ENCODE measurements around the gene CARD11. TPM values are rescaled to one million over a fixed set of nuclear protein-coding genes. Genes with fewer than 3 reads are reported as not detected.

Gene CARD11
- total and polyA plus RNA-seq, 8 donors: 0.31 to 6.2 (median 1.5) TPM

GRCh38 chr7:2967253-2967652 lies 76.4 kb downstream of the CARD11 start:
- ATAC-seq (no peak), DNase-seq (peak in 1 of 6 donors; percentile 6), FAIRE-seq (no peak)
- Histone ChIP-seq H3K9me3 (no peaks in the 10 kb centered on the region), H3K27ac (no peak overlapping the region), H3K27me3 (no peaks in the 10 kb centered on the region), H3K4me1 (no peaks in the 10 kb centered on the region), H3K4me3 (no peak overlapping the region), H3K36me3 (no peaks in the 10 kb centered on the region)
- TF ChIP-seq CTCF (IDR thresholded peaks at IDR 0.05): no peak
- intact Hi-C loops (cut with DNase I): no loop called here
- WGBS, 2 donors: 67 to 70% methylated on average over 7 of the region's 7 CpGs

GRCh38 chr7:2966466-2967078 lies 77.1 kb downstream of the CARD11 start:
- FAIRE-seq (no peak), ATAC-seq (no peak), DNase-seq (peak in 1 of 6 donors; percentile 7)
- 83 to 84% methylated on average over 11 of the region's 11 CpGs for WGBS, 2 donors
- H3K36me3 ChIP-seq: no peaks in the 10 kb centered on the region
- no peaks in the 10 kb centered on the region for H3K9me3 ChIP-seq
- no peaks in the 10 kb centered on the region for H3K4me1 ChIP-seq
- no peak overlapping the region for H3K4me3 ChIP-seq
- no peaks in the 10 kb centered on the region for H3K27me3 ChIP-seq
- TF ChIP-seq CTCF (IDR thresholded peaks at IDR 0.05): no peak
- intact Hi-C loops (cut with DNase I): no loop called here
- no peak overlapping the region for H3K27ac ChIP-seq

GRCh38 chr7:2965745-2966270 lies 77.9 kb downstream of the CARD11 start:
- DNase-seq (no peak), ATAC-seq (no peak), FAIRE-seq (no peak)
- no peak for TF ChIP-seq CTCF (IDR thresholded peaks at IDR 0.05)
- no peaks in the 10 kb centered on the region for H3K9me3 ChIP-seq
- H3K27me3 ChIP-seq: no peaks in the 10 kb centered on the region
- H3K4me1 ChIP-seq: no peaks in the 10 kb centered on the region
- H3K36me3 ChIP-seq: no peaks in the 10 kb centered on the region
- WGBS, 2 donors: 61 to 63% methylated on average over 1 of the region's 1 CpG
- H3K27ac ChIP-seq: no peak overlapping the region
- intact Hi-C loops (cut with DNase I): no loop called here
- H3K4me3 ChIP-seq: no peak overlapping the region

GRCh38 chr7:2965301-2965700 lies 78.4 kb downstream of the CARD11 start:
- H3K27me3 ChIP-seq: no peaks in the 10 kb centered on the region
- ATAC-seq (no peak), FAIRE-seq (no peak), DNase-seq (no peak)
- no peak for TF ChIP-seq CTCF (IDR thresholded peaks at IDR 0.05)
- H3K4me1 ChIP-seq: no peaks in the 10 kb centered on the region
- 72 to 73% methylated on average over 1 of the region's 1 CpG for WGBS, 2 donors
- H3K36me3 ChIP-seq: no peaks in the 10 kb centered on the region
- H3K27ac ChIP-seq: no peak overlapping the region
- intact Hi-C loops (cut with DNase I): no loop called here
- no peak overlapping the region for H3K4me3 ChIP-seq
- H3K9me3 ChIP-seq: no peaks in the 10 kb centered on the region

- intact Hi-C loops (cut with DNase I): no loop called here
- ATAC-seq (no peak), DNase-seq (no peak), FAIRE-seq (no peak)
- no peak overlapping the region for H3K4me3 ChIP-seq
- H3K36me3 ChIP-seq: no peaks in the 10 kb centered on the region
- no peaks in the 10 kb centered on the region for H3K9me3 ChIP-seq
- H3K27me3 ChIP-seq: no peaks in the 10 kb centered on the region
- no peak for TF ChIP-seq CTCF (IDR thresholded peaks at IDR 0.05)
- H3K4me1 ChIP-seq: no peaks in the 10 kb centered on the region
- no peak overlapping the region for H3K27ac ChIP-seq
- WGBS, 2 donors: 71 to 87% methylated on average over 2 of the region's 2 CpGs
These were observed 79.5 kb downstream of the CARD11 start for GRCh38 chr7:2964208-2964607.
